ENCODE results near the gene SORCS2. TPM values are rescaled to one million over a fixed set of nuclear protein-coding genes. Genes with fewer than 3 reads are reported as not detected.

SORCS2 gene
- polyA plus RNA-seq, 1 of the 3 experiments (the other 2 are of a cell fraction): 1.6 TPM

DNA sequence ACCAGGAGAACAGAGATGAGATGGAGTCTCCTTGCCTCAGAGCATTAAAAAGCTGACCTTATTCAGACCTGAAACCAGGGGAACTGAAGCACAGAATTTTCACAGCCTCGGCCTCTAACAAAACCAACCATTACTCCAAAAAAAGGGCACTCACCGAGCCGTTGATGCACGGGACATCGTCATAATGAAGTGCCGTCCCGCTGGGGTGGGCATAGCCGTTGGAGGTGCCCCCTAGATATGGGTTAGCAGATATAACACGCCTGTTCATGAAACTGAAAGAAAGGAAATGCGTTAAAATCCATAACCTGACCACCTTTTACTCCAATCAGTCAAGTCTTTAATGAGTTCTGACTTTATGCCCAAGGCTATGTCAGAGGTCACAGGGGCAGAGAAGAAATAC, 593.7 kb downstream of the SORCS2 start:
- Histone ChIP-seq H3K27ac (ENCODE audit: low read depth in 2 of 2, low read length in 1 of 2) (peak overlapping the region; percentile 86 to 96), H3K4me1 (ENCODE audit: control insufficient read depth in 1 of 2, insufficient read depth in 2 of 2, low read depth in 1 of 2, low read length in 1 of 2) (peaks cover 48 to 49% of the 10 kb centered on the region in 2 experiments)
- WGBS (ENCODE audit: low lambda C conversion rate): 99% methylated on average over 10 of the region's 10 CpGs

DNA sequence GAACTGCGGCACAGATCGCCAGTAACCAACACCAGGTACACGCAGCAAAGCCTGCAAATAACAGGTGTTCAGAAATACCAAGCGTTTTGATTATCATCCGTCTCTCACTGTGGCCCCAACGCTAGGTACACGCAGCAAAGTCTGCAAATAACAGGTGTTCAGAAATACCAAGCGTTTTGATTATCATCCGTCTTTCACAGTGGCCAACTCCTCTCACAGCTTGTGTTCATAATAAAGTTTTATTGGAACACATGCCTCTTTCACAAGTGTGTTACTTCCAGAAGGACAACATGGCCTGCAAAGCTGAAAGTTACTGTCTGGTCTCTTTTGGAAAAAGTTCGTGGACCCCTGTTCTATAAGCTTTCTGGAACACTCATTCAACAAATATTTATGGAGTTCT, 594.2 kb downstream of the SORCS2 start:
- POLR2A ChIA-PET: no interaction called here
- no peak overlapping the region for H2AFZ ChIP-seq (ENCODE audit: low read depth)
- no peak overlapping the region for H3K4me2 ChIP-seq
- H4K20me1 ChIP-seq (ENCODE audit: insufficient read depth): peaks cover 40% of the 10 kb centered on the region
- no peak overlapping the region for H3K4me3 ChIP-seq (ENCODE audit: low read depth in 2 of 2, low read length in 1 of 2)
- H3K9me3 ChIP-seq: no peaks in the 10 kb centered on the region
- CTCF ChIA-PET: interaction anchor here (1.2 to 5.2 kb wide), 6 partner anchors 13 to 665 kb away, joined by 3 to 31 read pairs (median 4); no protein-coding TSS in a partner anchor
- H3K4me1 ChIP-seq (ENCODE audit: control insufficient read depth in 1 of 2, insufficient read depth in 2 of 2, low read depth in 1 of 2, low read length in 1 of 2): peaks cover 43 to 45% of the 10 kb centered on the region in 2 experiments
- no peak for DNase-seq
- no peak for TF ChIP-seq EP300 (IDR thresholded peaks at IDR 0.05; ENCODE audit: borderline replicate concordance in 1 of 2, low read depth in 1 of 2, low read length in 1 of 2)
- no peak for TF ChIP-seq JUND (IDR thresholded peaks at IDR 0.05)
- no peak for TF ChIP-seq TAF1 (IDR thresholded peaks at IDR 0.05; ENCODE audit: borderline replicate concordance, low read depth, low read length)
- TF ChIP-seq GABPA (IDR thresholded peaks at IDR 0.05; ENCODE audit: low read depth): no peak
- H3K79me2 ChIP-seq (ENCODE audit: insufficient read depth): peaks cover 89% of the 10 kb centered on the region
- 85% methylated on average over 10 of the region's 10 CpGs for WGBS (ENCODE audit: low lambda C conversion rate)
- H3K9ac ChIP-seq: no peak overlapping the region
- H3K27ac ChIP-seq (ENCODE audit: low read depth in 2 of 2, low read length in 1 of 2): peak overlapping the region; percentile 86 to 96
- no peaks in the 10 kb centered on the region for H3K9me2 ChIP-seq
- peaks cover 45% of the 10 kb centered on the region for H3F3A ChIP-seq (replicated peaks; ENCODE audit: insufficient read depth)
- peaks cover 73% of the 10 kb centered on the region in 2 experiments for H3K36me3 ChIP-seq (replicated peaks in 1 of 2; ENCODE audit: control insufficient read depth in 1 of 2, insufficient read depth in 2 of 2, low read length in 1 of 2)
- no peaks in the 10 kb centered on the region for H3K27me3 ChIP-seq (ENCODE audit: insufficient read depth)

More for the DNA sequence above, 593.7 kb downstream of the SORCS2 start:
- H3F3A ChIP-seq (replicated peaks; ENCODE audit: insufficient read depth): peaks cover 43% of the 10 kb centered on the region
- H3K4me3 ChIP-seq (ENCODE audit: low read depth in 2 of 2, low read length in 1 of 2): no peak overlapping the region
- peaks cover 70 to 76% of the 10 kb centered on the region in 2 experiments for H3K36me3 ChIP-seq (replicated peaks in 1 of 2; ENCODE audit: control insufficient read depth in 1 of 2, insufficient read depth in 2 of 2, low read length in 1 of 2)
- H3K79me2 ChIP-seq (ENCODE audit: insufficient read depth): peaks cover 89% of the 10 kb centered on the region
- no peak for DNase-seq
- TF ChIP-seq EP300 (IDR thresholded peaks at IDR 0.05; ENCODE audit: borderline replicate concordance in 1 of 2, low read depth in 1 of 2, low read length in 1 of 2): no peak
- TF ChIP-seq NRF1 (IDR thresholded peaks at IDR 0.05; ENCODE audit: low read depth, low read length): no peak
- TF ChIP-seq NFIC (IDR thresholded peaks at IDR 0.05; ENCODE audit: borderline replicate concordance): no peak
- TF ChIP-seq, protein P1, sequence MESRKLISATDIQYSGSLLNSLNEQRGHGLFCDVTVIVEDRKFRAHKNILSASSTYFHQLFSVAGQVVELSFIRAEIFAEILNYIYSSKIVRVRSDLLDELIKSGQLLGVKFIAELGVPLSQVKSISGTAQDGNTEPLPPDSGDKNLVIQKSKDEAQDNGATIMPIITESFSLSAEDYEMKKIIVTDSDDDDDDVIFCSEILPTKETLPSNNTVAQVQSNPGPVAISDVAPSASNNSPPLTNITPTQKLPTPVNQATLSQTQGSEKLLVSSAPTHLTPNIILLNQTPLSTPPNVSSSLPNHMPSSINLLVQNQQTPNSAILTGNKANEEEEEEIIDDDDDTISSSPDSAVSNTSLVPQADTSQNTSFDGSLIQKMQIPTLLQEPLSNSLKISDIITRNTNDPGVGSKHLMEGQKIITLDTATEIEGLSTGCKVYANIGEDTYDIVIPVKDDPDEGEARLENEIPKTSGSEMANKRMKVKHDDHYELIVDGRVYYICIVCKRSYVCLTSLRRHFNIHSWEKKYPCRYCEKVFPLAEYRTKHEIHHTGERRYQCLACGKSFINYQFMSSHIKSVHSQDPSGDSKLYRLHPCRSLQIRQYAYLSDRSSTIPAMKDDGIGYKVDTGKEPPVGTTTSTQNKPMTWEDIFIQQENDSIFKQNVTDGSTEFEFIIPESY (IDR thresholded peaks at IDR 0.05; ENCODE audit: borderline replicate concordance, low read depth): no peak
- TF ChIP-seq, protein P2, sequence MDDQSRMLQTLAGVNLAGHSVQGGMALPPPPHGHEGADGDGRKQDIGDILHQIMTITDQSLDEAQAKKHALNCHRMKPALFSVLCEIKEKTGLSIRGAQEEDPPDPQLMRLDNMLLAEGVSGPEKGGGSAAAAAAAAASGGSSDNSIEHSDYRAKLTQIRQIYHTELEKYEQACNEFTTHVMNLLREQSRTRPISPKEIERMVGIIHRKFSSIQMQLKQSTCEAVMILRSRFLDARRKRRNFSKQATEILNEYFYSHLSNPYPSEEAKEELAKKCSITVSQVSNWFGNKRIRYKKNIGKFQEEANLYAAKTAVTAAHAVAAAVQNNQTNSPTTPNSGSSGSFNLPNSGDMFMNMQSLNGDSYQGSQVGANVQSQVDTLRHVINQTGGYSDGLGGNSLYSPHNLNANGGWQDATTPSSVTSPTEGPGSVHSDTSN (IDR thresholded peaks at IDR 0.05): no peak
- no peak for TF ChIP-seq GABPA (IDR thresholded peaks at IDR 0.05; ENCODE audit: low read depth)
- no peak for TF ChIP-seq MEF2A (IDR thresholded peaks at IDR 0.05; ENCODE audit: borderline replicate concordance, low read depth)
- TF ChIP-seq CHD2 (IDR thresholded peaks at IDR 0.05; ENCODE audit: low read length, partially characterized antibody): no peak
- no peak for TF ChIP-seq TCF12 (IDR thresholded peaks at IDR 0.05)
- TF ChIP-seq, protein P3, sequence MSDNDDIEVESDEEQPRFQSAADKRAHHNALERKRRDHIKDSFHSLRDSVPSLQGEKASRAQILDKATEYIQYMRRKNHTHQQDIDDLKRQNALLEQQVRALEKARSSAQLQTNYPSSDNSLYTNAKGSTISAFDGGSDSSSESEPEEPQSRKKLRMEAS (IDR thresholded peaks at IDR 0.05; ENCODE audit: low read depth): no peak
- no peak for TF ChIP-seq FOXM1 (IDR thresholded peaks at IDR 0.05; ENCODE audit: low read depth)
- no peak for TF ChIP-seq EZH2phosphoT487 (IDR thresholded peaks at IDR 0.05; ENCODE audit: borderline replicate concordance, low read depth)
- no peak overlapping the region for H2AFZ ChIP-seq (ENCODE audit: low read depth)
- CTCF ChIA-PET: interaction anchor here (0.7 to 5.2 kb wide), 7 partner anchors 11 to 665 kb away, joined by 3 to 31 read pairs (median 4); no protein-coding TSS in a partner anchor
- no peak overlapping the region for H3K9ac ChIP-seq
- H3K9me3 ChIP-seq: no peaks in the 10 kb centered on the region
- peaks cover 42% of the 10 kb centered on the region for H4K20me1 ChIP-seq (ENCODE audit: insufficient read depth)
- H3K4me2 ChIP-seq: no peak overlapping the region
- no peaks in the 10 kb centered on the region for H3K9me2 ChIP-seq
- POLR2A ChIA-PET: no interaction called here
- H3K27me3 ChIP-seq (ENCODE audit: insufficient read depth): no peaks in the 10 kb centered on the region

Data from SK-N-SH (cell line).